ENCODE data around the gene SLC5A7.

Gene SLC5A7

GRCh38 chr2:107986278-107987217 lies at the start of gene SLC5A7:
Gene SLC5A7, plus strand, starts transcription at chr2:107986524. Its CDS starts 1,632 bp downstream, at chr2:107988156.
- no peak for DNase-seq (ENCODE audit: low spot score)

- no peak for DNase-seq (ENCODE audit: low spot score)
Observed at GRCh38 chr2:107961395-107961794, 24.9 kb upstream of the SLC5A7 start.

- no peak for DNase-seq (ENCODE audit: low spot score)
Observed at GRCh38 chr2:107964185-107964584, 22.1 kb upstream of the SLC5A7 start.

GRCh38 chr2:107984707-107985106 lies 1.6 kb upstream of the SLC5A7 start:
- no peak for DNase-seq (ENCODE audit: low spot score)

GRCh38 chr2:107988108-107988507 lies 1.8 kb downstream of the SLC5A7 start:
- DNase-seq (ENCODE audit: low spot score), result no peak

- no peak for DNase-seq (ENCODE audit: low spot score)
Observed at GRCh38 chr2:107989445-107989844, 3.1 kb downstream of the SLC5A7 start.

- no peak for DNase-seq (ENCODE audit: low spot score)
Observed at GRCh38 chr2:107990718-107991117, 4.4 kb downstream of the SLC5A7 start.

GRCh38 chr2:107992069-107992468 lies 5.7 kb downstream of the SLC5A7 start:
- DNase-seq (ENCODE audit: low spot score), result no peak

- no peak for DNase-seq (ENCODE audit: low spot score)
Observed at GRCh38 chr2:107999158-107999557, 12.8 kb downstream of the SLC5A7 start.

- DNase-seq (ENCODE audit: low spot score), result no peak
Observed at GRCh38 chr2:108010912-108011591, 24.7 kb downstream of the SLC5A7 start.

GRCh38 chr2:108013305-108013704 lies 27.0 kb downstream of the SLC5A7 start:
- no peak for DNase-seq (ENCODE audit: low spot score)

- no peak for DNase-seq (ENCODE audit: low spot score)
Observed at GRCh38 chr2:108022628-108023027, 36.3 kb downstream of the SLC5A7 start.

GRCh38 chr2:108023776-108024175 lies 37.5 kb downstream of the SLC5A7 start:
- DNase-seq (ENCODE audit: low spot score), result no peak

GRCh38 chr2:108026092-108026794 lies 39.9 kb downstream of the SLC5A7 start:
- DNase-seq (ENCODE audit: low spot score), result no peak

GRCh38 chr2:108029496-108029895 lies 43.2 kb downstream of the SLC5A7 start:
- DNase-seq (ENCODE audit: low spot score), result no peak

GRCh38 chr2:108029912-108030311 lies 43.6 kb downstream of the SLC5A7 start:
- no peak for DNase-seq (ENCODE audit: low spot score)

GRCh38 chr2:108031471-108031941 lies 45.2 kb downstream of the SLC5A7 start:
- no peak for DNase-seq (ENCODE audit: low spot score)

- DNase-seq (ENCODE audit: low spot score), result no peak
Observed at GRCh38 chr2:108034843-108035242, 48.5 kb downstream of the SLC5A7 start.

- no peak for DNase-seq (ENCODE audit: low spot score)
Observed at GRCh38 chr2:108048752-108049151, 62.4 kb downstream of the SLC5A7 start.

- DNase-seq (ENCODE audit: low spot score), result no peak
Observed at GRCh38 chr2:108058576-108059137, 72.3 kb downstream of the SLC5A7 start.

GRCh38 chr2:108061439-108062042 lies 75.2 kb downstream of the SLC5A7 start:
- no peak for DNase-seq (ENCODE audit: low spot score)
